ENCODE results near the gene CXCR5.

The CXCR5 gene

GRCh38 chr11:118916842-118917388 lies 33.2 kb downstream of the CXCR5 start (continued):
- peak; percentile 32; the same call in 1 of the 2 replicates for TF ChIP-seq ZNF398 (tag by site-specific recombination; IDR thresholded peaks at IDR 0.05)
- no peak for TF ChIP-seq ZNF174 (tag by site-specific recombination; IDR thresholded peaks at IDR 0.05)
- TF ChIP-seq ZSCAN18 (tag by site-specific recombination; IDR thresholded peaks at IDR 0.05) = no peak
- no peak for TF ChIP-seq ZNF658 (tag by site-specific recombination; IDR thresholded peaks at IDR 0.05)
- TF ChIP-seq ZNF747 (tag by site-specific recombination; IDR thresholded peaks at IDR 0.05) = no peak
- TF ChIP-seq ZNF433 (tag by site-specific recombination; IDR thresholded peaks at IDR 0.05; ENCODE audit: low read depth) = no peak
- no peak for TF ChIP-seq ZNF449 (tag by site-specific recombination; IDR thresholded peaks at IDR 0.05)
- TF ChIP-seq ZNF600 (tag by site-specific recombination; IDR thresholded peaks at IDR 0.05) = no peak
- no peak for TF ChIP-seq ZNF280D (tag by site-specific recombination; IDR thresholded peaks at IDR 0.05)
- TF ChIP-seq ZNF621 (tag by site-specific recombination; IDR thresholded peaks at IDR 0.05) = no peak
- TF ChIP-seq SP3 (tag by site-specific recombination; IDR thresholded peaks at IDR 0.05) = no peak

GRCh38 chr11:118917481-118918127 lies 33.9 kb downstream of the CXCR5 start:
- peak overlapping the region; percentile 65; the same call in 1 of the 2 replicates for H3K27ac ChIP-seq (ENCODE audit: extremely low read depth, low read depth, low read length)
- no peaks in the 10 kb centered on the region for H3K9me3 ChIP-seq (ENCODE audit: control insufficient read depth, insufficient read depth, low read depth, low read length)
- ChIA-PET POLR2A (interaction anchor here (1.0 to 1.7 kb wide), 2 partner anchors 8 to 11 kb away, joined by 4 to 10 read pairs; partner anchors contain the start of gene BCL9L), CTCF (interaction anchor here (0.6 to 1.7 kb wide), 3 partner anchors 8 to 11 kb away, joined by 3 to 9 read pairs (median 3); partner anchors contain the start of gene BCL9L)
- H3K36me3 ChIP-seq (ENCODE audit: control insufficient read depth in 2 of 2, insufficient read depth in 1 of 2, low read length in 2 of 2) = no peaks in the 10 kb centered on the region
- no peak overlapping the region for H3K4me3 ChIP-seq (ENCODE audit: low read depth, low read length)
- peaks cover 21% of the 10 kb centered on the region for H3K4me1 ChIP-seq (ENCODE audit: control insufficient read depth, insufficient read depth, low read length)
- TF ChIP-seq PRDM4 (tag by site-specific recombination; IDR thresholded peaks at IDR 0.05) = no peak
- TF ChIP-seq ZBTB11 (tag by site-specific recombination; conservative IDR thresholded peaks at IDR 0.05; ENCODE audit: low read depth) = no peak
- TF ChIP-seq PRDM2 (tag by site-specific recombination; IDR thresholded peaks at IDR 0.05; ENCODE audit: borderline replicate concordance) = no peak
